OCI-LY1 (cell line): ENCODE measurements around the gene RPL23.
"Not testable (repeated sequence)": the region's sequence is repeated elsewhere in the genome, so short reads cannot be mapped to it uniquely, and the experiment has no call there.

Source experiments
- CTCF ChIP-seq: fragments of 200-600 bp; sonication (generic), shearing (Covaris generic); IDR thresholded peaks from 2 replicates; pipeline ENCODE4 v1.5.1; 2017; ENCODE audit warnings: mild to moderate bottlenecking, antibody characterized with exemption, low read length, moderate library complexity, mixed read lengths
- EZH2 ChIP-seq: fragments of 200-600 bp; sonication (generic), shearing (Covaris generic); IDR thresholded peaks from 2 replicates; pipeline ENCODE4 v1.8.0; 2017; ENCODE audit warnings: borderline replicate concordance, mixed run types, mild to moderate bottlenecking, antibody characterized with exemption, low read length, moderate library complexity, mixed read lengths

- not testable (repeated sequence) for TF ChIP-seq CTCF, EZH2
Observed at GRCh38 chr17:38855101-38855714, 1.7 kb upstream of the RPL23 start.
